NB4 (cell line): Measurements from ENCODE around the gene SEC11A.

Experiments
- CTCF ChIP-seq: IDR thresholded peaks from one replicate; pipeline ENCODE4 v1.5.1; 2012; ENCODE audit warnings: low read depth, low read length
- POLR2A ChIP-seq: IDR thresholded peaks from 2 replicates; pipeline ENCODE4 v1.6.1; 2011; ENCODE audit warnings: mild to moderate bottlenecking; ENCODE audit not compliant: insufficient read length; ENCODE audit errors: extremely low read depth
- TF ChIP-seq, protein P1 (sequence below): IDR thresholded peaks from 2 replicates; pipeline ENCODE4 v1.6.1; 2011; ENCODE audit warnings: low read depth, low read length

- TF ChIP-seq CTCF (no peak), POLR2A (no peak)
- TF ChIP-seq, protein P1, sequence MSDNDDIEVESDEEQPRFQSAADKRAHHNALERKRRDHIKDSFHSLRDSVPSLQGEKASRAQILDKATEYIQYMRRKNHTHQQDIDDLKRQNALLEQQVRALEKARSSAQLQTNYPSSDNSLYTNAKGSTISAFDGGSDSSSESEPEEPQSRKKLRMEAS = no peak
Observed at GRCh38 chr15:84697236-84697990, 18.5 kb downstream of the SEC11A start.
